Hematopoietic multipotent progenitor cell treated with erythropoietin and hydrocortisone succinate and interleukin-3 and kit ligand, for 6 days (in vitro differentiated cells): ENCODE measurements around the gene GPSM1.
A peak's percentile ranks its signal among the peaks of the same experiment; 100 is the strongest.

ENCODE experiments used
- DNase-seq: peaks from one replicate; pipeline ENCODE4 v3.0.0-alpha.2; 2015

The GPSM1 gene

DNA sequence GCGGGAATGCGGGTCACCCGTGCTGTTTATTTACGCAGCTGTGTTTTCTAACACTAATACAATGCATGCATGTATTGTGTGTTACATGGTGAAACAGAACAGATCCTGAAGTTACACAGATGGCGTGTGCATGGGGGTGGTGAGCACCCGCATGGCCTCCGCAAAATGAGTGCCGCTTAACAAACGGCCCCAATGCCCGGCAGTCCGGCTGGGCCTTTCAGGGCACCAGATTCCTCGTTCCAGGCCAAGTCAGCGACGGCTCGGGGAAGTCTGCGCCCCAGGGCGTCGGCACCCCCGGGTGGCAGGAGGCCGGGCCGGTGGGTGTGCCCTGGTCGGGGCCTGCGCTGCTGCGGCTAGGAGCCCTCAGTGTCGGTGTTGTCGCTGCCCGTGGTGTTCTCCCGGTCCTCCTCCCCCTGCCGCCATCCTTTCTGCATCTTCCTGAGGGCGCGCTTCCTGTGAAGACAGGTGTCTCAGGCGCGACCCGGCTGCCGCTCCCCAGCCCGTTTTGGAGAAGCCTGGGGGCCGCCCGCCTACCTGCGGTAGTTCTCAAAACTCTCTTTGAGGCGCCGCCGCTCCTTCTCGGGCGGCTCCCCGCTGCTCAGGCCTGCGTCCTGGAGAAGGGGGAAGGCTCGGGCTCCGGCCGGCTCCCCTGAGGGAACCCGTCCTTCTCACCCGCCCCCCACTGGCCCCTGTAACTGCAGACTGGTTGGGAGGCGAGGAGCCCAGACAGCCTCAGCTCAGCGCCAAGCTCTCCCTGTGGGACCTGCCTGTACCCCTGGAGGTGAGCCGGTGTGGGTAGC is 36.8 kb downstream of the GPSM1 start:
- no peak for DNase-seq

GRCh38 chr9:136364942-136365774 is 37.8 kb downstream of the GPSM1 start:
- DNase-seq = peak; percentile 40

- peak; percentile 37 for DNase-seq
Observed at GRCh38 chr9:136365775-136366222, 38.5 kb downstream of the GPSM1 start.

DNA sequence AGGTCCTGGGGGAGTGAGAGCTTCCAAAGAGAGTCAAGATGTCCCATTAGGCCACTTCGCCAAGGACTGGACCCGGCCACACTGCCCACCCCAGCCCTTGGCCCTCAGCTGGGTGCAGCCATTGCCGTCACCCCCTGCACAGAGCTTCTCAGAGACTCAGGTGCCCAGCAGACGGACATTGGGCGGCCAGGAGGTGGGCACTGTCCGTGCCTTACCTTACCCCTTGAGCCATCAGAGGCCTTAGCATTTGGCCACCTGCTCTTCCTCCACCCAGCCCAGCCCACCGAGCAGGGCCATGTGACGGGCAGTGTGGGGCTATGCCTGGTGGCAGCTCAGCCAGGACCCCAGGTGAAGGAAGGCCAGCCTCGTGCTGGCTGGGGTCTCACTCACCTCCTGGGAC is 39.5 kb downstream of the GPSM1 start:
- no peak for DNase-seq

DNA sequence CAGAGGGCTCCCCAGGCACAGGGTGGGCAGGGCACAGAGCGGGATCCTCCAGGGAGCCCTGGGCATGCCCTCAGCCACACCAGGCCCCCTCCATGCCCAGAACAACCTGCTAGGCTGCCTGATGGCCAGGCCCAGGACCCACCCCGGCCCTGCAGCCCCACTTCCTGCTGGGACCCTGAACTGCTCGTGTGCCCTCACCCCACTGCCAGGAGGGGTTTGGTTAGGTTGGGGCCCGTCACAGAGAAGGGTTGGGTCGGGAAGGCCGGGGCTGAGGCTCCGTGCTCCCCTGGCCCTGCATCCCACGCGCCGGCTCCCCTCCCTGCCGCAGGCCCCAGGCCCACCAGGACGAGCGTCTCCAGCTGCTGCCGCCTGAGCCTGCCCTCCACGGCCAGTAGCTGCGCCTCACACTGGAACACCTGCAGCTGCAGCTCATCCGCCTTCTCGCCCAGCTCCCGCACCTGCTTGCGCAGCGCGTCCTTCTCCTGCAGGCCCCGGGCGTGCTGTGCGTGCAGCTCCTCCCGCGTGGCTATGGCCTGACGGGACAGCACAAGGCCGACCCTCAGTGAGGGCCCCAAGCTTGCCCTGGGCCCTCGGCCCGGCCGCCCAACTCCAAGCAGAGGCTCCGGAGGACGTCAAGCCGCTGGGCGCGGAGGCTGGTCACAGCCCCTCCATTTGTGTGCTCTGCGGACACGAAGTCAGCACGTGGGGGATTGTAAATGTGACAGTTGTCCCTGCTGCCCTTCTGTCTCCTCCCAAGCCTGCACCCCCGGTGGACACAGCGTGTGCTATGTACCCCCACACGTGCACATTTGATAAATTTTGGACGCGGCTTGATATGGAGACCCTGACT is 40.2 kb downstream of the GPSM1 start:
- DNase-seq = no peak

DNA sequence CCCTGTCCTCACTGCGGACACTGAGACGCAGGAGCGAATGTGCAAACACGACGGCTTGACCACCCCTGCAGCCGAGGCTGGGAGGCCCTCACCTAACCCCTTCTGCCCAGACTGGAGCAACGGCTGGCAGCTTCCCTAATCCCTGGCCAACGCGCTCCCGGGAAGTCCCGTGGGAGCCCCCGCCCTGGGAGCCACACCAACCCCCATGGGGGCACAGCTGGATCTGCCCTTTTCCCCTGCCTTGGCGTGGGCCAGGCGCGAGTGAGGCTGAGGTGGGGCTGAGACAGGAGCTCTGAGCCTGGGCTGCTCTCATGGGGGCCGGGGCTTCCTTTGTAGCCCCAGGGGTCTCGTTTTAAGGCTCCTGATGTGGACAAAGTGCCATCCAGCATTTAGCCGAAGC is 40.9 kb downstream of the GPSM1 start:
- no peak for DNase-seq

DNA sequence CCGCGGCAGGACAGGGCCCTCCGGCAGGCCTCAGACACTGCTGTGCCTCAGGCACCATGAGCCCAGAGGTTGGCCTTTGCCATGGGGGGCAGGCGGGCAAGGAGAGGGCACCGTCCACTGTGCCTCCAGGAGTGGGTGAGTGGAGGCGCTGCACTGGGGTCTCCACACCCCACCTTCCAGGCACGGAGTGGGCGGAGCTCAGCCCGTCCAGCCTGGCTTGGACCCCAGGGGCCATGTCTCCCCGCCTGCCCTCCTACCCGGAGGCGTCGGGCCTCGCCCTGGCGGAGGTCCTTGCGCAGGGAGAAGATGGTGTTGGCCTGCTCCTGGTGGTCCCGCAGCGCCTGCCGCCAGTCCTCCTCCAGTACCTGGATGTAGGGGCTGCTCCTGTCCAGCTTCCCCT is 42.7 kb downstream of the GPSM1 start:
- DNase-seq = no peak

DNA sequence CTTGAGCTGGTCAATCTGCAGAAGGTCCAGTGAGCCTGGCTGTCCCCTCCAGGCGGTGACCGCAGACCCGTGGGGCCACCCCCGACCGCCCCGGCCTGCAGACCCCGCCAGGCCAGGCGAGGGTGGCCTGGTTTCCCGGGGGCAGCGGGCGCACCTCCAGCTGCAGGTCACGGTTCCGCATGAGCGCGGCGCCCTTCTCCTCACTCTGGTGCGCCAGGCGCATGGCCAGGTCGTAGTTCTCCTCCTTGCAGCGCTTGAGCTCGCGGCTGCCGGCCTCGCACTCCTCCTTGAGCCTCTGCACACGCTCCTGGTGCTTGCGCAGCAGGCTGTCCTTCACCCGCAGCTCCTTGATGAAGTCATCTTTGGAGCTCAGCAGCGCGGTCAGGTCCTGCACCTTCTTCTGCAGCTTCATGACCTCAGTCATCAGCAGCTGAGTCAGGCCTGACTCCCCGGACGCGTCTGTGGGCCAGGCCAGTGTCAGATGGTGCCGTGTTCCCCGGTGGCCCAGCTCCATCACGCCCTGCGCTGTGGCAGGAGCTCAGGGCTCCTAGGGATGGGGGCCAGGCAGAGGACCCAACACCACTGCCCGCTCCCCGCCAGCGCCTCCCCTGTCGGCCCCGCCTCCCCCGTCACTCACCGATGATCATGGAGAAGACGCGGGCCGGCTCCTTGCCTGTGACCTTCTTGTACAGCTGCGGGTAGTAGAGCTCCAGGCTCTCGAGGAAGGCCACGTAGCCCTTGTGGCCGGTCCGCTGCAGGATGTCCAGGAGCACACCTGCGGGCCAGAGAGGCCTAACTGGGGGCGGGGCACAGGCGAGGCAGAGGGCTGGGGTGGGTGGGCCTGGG is 43.6 kb downstream of the GPSM1 start:
- no peak for DNase-seq

DNA sequence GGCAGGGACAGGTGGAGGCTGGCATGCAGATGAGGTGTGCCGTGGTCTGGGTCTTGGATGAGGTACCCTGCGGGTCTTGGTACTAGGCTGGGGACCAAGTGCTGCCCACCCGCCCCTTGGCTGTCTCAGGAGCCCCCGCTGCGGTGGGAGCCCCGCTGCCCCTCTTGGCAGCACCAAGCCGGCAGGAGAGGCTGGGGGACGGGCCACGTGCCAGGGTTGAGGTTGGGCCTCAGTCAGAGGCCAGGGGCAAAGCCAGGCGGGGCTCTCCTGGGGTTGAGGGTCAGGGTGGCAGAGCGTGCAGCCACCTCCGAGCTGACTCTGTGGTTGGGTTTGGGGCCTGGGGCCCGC is 44.2 kb downstream of the GPSM1 start:
- DNase-seq = no peak

- DNase-seq = no peak
Observed at GRCh38 chr9:136372006-136372405, 44.7 kb downstream of the GPSM1 start.

DNA sequence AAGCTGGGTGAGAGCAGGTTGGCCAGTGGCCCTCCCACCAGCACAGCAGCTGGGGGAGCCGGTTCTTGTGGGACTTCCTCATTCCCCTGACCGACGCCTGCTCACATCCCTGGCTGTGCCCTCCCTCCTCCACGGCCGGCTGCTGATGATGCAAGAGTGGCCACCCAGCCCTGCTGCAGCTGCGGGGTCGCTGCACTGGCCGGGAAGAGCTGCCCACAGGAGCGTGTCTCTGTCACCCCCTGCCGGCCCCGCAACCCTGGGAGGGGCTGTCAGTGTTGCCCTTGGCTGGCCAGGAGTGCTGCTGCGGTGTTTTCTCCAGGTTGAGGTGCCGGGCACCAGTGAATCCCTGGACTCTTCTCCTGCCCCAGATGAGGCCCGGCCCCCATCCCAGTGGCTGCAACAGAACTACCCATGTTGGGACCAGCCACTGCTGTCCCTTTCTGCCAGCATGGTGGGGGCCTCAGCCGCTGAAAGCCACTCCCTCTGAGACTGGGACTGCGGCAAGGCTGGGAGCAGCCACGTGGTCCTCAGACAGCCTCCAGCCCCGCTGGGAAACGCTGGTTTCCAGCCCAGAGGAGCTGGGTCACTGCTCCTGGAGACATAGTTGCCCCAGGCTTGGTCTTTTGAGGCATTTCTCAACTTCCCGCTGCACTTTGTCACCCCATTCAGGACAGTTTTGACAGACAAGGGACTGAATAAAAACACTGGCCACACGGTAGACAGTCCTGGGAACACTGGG is 45.4 kb downstream of the GPSM1 start:
- DNase-seq = peak; percentile 78

DNA sequence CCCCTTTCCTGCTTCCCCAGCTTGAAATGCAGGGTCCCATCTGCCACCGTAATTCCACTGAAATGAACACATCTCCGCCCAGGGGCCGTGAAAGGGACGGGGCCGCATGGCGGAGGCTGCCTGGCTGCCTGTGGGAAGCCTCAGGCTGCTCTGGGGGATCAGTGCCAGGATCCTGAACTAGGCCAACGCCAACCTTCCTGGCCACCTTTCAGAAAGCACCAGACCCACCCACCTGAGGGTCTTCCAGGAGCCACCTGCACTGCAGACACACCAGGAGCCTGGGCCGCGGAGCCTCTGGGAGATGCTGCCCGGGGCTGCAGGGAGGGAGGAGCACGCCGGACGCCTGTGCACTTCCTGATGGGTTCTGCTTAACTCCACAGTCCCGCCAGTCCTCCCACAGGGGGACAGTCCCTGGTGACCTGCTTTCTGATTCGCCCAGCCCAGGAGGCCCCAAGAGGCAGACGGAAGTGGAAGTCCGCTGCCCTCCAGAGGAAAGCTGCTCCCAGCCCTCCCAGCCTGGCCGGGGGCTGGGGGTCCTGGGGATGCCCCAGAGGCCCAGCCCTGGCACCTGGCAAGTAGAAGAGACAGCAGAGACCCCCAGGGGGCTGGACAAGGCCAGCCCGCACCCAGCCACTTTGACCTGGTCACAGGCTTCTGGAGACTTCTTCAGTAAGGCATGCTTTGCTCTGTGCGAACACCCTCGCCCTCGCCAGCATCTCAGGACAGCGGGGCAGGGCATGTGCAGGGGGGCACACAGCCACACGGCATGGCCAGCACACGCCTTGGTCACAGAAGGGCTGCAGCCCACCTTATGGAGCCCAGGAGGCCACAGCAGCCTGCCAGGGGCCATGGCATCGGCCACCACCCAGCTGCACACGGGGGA is 46.2 kb downstream of the GPSM1 start, which contains the start of gene CARD9:
CARD9 (minus strand) TSS at position 370 of the 883 bp plus-strand sequence. CDS start 1,591 bp downstream, outside the sequence.
- DNase-seq = peak; percentile 74

GRCh38 chr9:136374183-136374575 is 46.8 kb downstream of the GPSM1 start:
- DNase-seq = no peak

DNA sequence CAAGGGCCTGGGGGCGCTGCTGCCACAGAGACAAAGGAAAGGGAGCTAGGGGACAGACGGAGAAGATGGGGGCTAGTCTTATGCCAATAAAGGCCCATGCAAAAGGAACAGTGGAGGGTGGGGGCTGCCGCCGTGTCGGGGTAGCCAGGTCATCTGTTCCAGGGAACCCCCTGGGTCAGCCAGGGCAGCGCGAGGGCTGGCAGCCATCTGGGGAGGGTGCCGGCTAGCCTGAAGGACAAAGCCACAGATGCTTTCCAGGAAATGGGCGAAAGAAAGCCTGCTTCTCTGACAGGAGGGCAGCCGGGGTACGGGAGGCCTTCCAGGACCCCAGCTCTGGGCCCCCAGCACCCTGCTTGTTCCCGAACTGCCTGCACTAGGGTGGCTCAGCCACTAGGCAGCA is 47.8 kb downstream of the GPSM1 start:
- DNase-seq = no peak

GRCh38 chr9:136376457-136376856 is 49.1 kb downstream of the GPSM1 start:
- DNase-seq = no peak

DNA sequence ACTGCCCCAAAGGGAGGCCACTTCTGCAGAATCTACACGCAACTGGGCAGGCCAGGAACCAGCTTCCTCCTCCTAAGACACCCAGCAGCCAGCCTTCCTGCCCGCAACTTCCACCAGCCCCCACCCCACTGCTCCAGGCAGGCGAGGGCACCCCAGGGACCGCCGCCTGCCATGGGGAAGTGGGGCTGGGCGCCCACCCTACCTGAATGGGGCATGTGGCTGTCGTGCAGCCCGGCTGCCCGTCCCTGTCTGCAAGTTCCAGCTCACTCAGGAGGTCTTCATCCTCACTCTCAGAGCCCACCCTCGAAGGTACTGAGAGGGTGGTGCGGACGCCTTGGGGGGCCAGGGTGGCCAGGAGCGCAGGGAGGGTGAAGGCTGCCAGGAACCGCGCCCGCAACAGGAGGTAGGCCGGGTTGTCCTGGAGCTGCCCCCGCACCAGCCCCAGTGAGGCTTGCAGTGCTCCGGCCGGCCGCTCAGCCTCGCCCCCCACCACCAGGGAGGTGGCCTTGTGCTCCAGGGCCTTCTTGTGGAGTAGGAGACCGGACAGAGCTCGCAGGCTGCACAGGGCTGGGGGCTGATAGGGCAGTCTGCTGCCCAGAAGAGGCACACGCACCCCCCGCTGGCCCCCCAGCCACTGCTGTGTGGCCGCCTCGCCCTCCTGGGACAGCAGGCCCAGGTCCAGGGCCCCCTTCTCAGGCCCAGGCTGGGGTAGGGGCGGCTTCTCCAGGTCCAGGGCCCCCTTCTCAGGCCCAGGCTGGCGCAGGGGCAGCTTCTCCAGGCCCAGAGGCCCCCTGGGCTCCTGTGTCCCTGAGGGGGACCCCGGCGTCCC is 50.2 kb downstream of the GPSM1 start:
- DNase-seq = no peak

GRCh38 chr9:136378170-136379002 is 51.0 kb downstream of the GPSM1 start:
- no peak for DNase-seq

DNA sequence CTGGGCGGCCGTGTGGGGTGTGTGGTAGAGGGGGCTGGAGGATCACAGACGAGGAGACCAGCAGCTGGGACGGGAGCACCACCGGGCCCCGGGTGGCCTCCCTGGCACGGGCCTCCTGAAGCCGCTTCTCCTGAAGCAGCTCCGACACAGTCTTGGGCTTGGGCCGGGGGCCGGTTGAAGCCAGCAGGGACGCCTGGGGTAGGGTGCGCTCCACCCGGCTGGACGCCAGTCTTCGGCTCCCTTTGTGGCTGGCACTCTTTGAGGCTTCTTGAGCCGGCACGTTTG is 51.6 kb downstream of the GPSM1 start:
- no peak for DNase-seq

DNA sequence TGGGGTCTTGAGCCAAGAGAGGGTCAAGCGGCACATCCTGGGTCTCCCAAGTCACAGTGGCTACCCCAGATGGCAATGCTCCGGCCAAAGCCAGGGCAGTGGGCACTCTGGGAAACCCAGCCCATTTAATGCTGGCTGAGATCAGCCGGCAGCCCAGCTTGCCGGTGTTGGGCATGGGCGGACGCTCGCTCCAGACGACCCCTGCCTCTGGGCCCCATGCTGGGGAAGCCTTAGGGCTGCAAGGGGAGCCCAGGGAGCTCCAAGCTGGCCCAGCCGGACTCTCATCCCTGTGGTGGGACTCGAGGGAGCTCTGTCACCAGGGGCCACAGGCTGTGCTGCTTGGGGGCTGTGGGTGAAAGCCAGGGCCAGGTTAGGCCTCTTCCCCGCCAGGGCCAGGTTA is 52.1 kb downstream of the GPSM1 start:
- no peak for DNase-seq
